Jurkat, Clone E6-1 (cell line): ENCODE measurements around the gene SYT15B.
"Not testable (repeated sequence)": the region's sequence is repeated elsewhere in the genome, so short reads cannot be mapped to it uniquely, and the experiment has no call there.

Experiments used
- DNase-seq: peaks from one replicate; pipeline ENCODE4 v3.0.0-alpha.2; 2011; ENCODE audit warnings: low read depth, low spot score
- H3K4me3 ChIP-seq: 2 replicates; pipeline ENCODE4 v1.5.1; 2011; ENCODE audit warnings: mild to moderate bottlenecking, low read length, control low read depth, moderate library complexity

SYT15B gene

GRCh38 chr10:47740868-47741267 lies 22.5 kb downstream of the SYT15B start:
- not testable (repeated sequence) for DNase-seq, H3K4me3 ChIP-seq

- H3K4me3 ChIP-seq, DNase-seq: not testable (repeated sequence)
Measured at GRCh38 chr10:47730911-47731310, 32.5 kb downstream of the SYT15B start.

GRCh38 chr10:47725740-47726139 lies 37.7 kb downstream of the SYT15B start:
- not testable (repeated sequence) for H3K4me3 ChIP-seq, DNase-seq

GRCh38 chr10:47725047-47725446 lies 38.3 kb downstream of the SYT15B start:
- not testable (repeated sequence) for DNase-seq, H3K4me3 ChIP-seq

GRCh38 chr10:47724119-47724518 lies 39.3 kb downstream of the SYT15B start:
- not testable (repeated sequence) for DNase-seq, H3K4me3 ChIP-seq

GRCh38 chr10:47723362-47723761 lies 40.0 kb downstream of the SYT15B start:
- DNase-seq, H3K4me3 ChIP-seq: not testable (repeated sequence)

- DNase-seq, H3K4me3 ChIP-seq: not testable (repeated sequence)
Measured at GRCh38 chr10:47717011-47717769, 46.2 kb downstream of the SYT15B start.
